GM18511 (cell line): ENCODE measurements around the gene KCNMB2.

Experiments used
- ATAC-seq: cut with Tn5 transposase; IDR thresholded peaks from one replicate; pipeline ENCODE4 v1.9.1; 2021; ENCODE audit warnings: mild to moderate bottlenecking, moderate library complexity; ENCODE audit not compliant: unreplicated experiment

Gene KCNMB2

GRCh38 chr3:178567611-178568010, 31.4 kb downstream of the KCNMB2 start:
- ATAC-seq = no peak

- no peak for ATAC-seq
Measured at GRCh38 chr3:178568155-178568731, 32.0 kb downstream of the KCNMB2 start.

DNA sequence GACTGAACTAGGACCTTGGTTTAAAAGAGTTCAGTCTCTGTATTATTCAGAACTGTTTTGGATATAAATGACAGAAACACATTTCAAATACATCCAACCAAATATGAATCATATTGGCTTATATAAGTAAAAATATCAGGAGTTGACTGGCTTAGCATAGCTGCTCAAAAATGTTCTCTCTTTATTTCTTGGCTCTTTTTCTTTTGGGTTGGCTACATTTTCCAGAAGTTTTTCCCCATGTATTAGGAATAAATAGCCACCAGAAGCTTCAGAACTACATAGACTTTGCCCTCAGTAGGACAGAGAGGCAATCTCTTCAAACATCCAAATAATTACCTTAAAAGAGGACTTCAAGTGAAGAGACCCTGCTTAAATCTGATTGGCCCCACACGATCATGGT, 32.7 kb downstream of the KCNMB2 start:
- ATAC-seq = no peak

- no peak for ATAC-seq
Measured at GRCh38 chr3:178569826-178570225, 33.6 kb downstream of the KCNMB2 start.

DNA sequence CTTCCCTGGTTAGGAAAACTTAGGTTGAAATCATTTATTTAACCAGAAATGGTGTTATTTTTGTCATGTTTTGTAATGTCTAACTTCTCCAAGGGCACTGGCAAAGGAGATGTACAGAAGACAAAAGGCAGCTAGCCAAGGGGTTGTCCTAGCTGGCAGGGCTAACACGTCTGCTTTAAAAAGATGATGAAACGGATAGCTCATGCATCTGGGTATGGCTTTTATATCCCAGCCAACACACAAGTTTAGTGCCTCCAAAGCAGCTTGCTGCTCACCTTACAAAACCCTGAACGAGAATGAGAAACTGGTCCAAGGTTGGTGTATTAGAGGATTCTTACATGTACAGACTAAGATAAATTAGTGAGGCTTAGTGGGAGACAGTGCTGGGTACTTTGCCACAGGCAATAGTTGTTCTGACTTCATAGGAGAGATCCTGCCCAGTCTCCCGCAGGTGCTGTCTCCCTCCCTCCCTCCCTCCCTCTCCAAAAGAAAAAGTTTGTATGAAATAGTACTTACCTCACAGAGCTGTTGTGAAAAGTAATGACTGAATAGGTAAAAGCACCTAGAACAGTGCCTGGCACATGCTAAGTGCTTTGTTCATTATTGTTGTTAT, 47.8 kb downstream of the KCNMB2 start:
- no peak for ATAC-seq

DNA sequence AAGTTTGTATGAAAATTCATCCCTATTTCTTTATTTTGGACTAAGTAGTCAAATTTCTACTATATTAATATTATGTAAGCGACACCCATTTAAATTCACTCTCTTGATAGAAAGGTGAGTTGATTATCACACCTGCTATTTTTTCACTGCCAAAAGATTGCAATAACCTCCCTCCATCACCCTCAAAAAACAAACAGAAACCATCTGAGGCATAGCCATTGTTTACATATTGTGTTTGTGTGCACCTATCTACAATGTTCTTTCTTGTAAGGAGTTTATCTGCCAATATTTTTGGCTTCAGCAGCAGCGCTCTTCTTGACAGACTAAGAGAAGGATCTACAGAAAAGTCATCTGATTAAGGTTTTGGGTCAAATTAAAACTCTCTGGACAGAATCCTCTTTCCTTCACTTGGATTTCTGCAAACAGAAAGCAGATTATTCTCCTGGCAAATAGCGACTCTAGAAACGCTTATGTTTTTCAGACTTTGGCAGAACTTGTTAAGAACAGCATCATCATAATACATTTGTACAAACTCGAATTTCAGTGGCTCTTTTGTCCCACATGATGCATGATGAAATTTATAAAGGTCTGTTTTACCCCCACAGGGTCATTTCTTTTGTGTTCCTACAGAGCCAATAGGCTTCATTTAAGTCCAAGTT, 48.6 kb downstream of the KCNMB2 start:
- ATAC-seq = no peak

- ATAC-seq = no peak
Measured at GRCh38 chr3:178585454-178585853, 49.2 kb downstream of the KCNMB2 start.

DNA sequence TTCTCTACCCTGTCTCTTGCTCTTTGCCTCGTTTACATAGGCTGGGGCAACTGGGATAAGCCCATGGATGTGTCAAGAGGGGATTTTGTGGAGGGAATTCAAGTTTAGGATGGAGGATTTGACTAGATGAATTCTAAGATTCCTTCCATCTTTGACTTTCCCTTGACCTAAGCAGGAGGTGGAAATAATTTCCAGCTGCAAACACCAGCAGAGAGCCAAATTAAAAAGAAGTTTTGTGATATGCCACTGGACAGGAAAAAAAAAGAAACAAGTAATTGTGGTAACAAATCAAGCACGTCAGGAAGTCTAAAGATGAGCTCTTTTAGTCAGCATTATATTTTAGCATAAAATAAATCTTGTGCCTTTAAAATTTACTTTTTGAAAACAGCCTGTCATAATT, 49.8 kb downstream of the KCNMB2 start:
- ATAC-seq = no peak

GRCh38 chr3:178588628-178589027, 52.4 kb downstream of the KCNMB2 start:
- ATAC-seq = no peak

DNA sequence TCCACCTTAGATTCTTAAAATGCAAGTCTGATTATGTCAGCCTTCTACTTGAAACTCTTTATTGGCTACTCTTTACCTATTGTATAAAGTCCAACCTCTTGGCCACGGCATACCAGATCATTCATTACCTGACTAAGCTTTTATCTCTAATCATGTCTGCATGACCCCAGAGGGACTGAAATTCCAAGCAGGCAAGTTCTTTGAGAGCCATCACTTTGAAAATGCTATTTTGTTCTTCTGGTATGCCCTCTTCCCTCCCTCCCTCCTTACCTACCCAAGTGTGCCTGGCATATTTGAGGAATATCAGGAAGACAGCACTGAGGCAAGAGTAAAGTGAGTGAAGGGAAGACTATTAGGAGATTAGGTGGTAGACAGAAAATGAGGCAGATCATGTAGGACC, 57.5 kb downstream of the KCNMB2 start:
- no peak for ATAC-seq

- ATAC-seq = no peak
Measured at GRCh38 chr3:178597371-178597770, 61.1 kb downstream of the KCNMB2 start.

DNA sequence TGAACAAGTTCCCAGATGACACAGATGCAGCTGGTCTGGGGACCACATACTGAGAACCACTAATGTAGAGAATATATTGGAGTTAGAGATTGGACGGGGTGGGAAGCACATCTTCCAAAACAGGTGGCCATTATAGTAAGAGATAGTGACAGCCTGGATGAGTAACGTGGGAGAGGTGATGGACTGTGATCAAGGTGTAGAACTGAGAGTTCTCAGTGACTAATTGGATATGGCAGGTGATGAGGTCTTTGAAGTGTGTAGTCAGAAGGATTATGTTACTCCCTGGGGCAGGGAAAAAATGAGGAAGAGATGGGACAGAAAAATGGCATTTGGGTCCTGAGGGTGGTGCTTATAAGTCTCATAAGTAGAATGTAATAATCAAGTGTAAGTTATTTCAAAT, 66.6 kb downstream of the KCNMB2 start:
- no peak for ATAC-seq

DNA sequence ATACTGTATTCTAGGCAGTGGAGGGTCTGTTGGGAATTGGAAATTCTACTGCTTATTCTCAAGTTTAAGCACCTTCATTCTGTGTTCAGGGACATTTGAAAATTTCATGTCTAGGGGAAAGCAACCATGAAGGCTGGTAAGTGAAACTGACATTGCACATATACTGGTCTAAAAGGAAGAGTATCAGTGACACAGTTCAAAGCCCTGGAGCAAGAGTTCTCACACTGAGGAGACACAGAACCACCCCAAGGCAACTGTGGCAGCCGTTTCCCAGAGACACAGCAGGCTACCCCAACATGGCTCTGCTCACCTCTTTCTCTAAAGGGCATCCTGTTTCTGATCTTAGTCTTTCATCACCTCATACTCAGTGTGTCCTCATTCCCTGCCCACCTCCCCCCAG, 67.5 kb downstream of the KCNMB2 start:
- no peak for ATAC-seq

DNA sequence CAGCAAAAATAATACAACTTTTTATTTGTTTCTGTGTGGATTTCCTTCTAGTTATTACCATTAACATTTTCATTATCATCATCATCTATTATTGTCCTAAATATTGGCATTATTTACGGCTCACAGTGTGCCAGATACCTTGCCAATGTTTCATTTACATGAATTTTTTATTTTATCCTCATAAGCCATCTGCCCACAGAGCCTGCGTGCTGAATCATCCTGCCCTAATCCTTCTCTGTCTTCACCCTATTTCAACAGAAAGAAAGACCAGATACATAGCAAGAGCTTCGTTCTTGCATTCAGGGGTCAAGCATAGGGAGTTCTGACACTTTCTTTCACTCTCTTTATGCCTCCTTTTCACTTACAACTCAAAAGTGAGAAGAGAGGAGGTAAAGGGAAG, 82.0 kb downstream of the KCNMB2 start:
- ATAC-seq = no peak

GRCh38 chr3:178618896-178619295, 82.7 kb downstream of the KCNMB2 start:
- no peak for ATAC-seq

DNA sequence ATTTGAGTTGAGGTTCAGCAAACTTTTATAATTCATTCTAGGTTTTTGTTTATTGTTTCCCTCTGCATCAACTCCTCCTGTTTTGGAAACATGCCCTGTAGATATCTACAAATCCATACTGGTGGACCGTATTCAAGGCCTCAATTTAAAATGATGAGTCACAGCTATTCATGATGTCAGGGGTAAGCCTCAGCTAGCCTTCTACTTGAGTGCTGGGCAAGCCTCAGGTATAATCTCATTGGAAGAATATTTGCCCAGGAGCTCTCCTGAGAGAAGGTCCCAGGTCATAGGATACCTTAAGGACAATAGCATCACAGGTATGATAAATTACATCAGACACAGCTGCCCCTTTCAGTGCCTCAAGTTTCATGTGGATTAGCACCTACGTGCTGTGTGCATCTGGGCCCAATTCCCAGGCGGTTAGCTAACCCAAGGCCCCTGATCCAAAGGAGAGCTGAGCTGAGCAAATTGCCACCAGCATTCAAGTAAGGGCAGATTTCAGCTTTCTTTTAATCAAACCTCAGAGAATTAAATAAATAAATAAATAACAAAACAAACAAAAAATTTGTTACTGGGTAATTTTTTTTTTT, 87.5 kb downstream of the KCNMB2 start:
- no peak for ATAC-seq

GRCh38 chr3:178624276-178624675, 88.0 kb downstream of the KCNMB2 start:
- no peak for ATAC-seq

DNA sequence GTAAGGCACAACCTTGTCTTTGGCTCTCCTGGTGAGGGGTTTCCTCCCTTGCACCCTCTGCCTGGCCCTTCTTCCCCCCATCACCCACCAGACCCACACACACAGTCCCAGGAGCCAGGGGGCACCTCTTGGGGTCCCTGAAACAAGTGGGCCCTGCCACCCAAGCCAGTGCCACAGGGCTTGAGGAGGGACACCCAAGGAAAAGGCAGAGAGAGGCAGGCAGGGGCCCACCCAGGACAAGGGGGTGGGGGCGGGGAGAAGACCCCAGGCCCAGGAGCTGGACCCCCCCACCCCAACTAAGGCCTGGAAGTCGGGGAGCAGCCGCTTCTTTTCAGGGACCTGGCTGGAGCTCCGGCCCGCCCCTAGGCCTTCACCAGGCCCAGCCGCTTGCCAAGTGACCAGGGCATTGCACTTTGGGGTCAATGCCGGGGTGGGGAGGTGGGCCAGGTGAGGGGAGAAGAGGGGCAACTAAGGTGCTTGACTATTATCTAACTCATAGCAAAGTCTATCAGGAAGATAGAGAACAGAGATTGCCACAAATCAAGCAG, 88.9 kb downstream of the KCNMB2 start:
- ATAC-seq = no peak

DNA sequence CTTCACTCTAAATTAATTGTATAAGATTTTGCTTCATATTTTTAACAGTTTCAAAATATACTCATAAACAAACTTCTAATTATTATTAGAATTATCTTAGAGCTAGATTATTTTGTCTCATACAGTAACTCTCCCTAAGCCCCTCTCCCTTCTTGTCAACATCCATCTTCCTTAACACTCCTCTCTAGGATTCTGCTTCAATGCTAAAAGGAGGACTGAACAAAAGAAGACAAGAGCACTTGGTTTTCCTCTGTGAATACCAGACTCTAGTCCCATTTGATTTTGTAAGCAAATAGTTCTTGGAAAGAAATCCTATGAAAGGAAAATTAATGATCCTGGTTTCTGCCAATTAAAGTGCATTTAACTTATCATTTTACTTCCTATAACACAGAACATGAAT, 91.8 kb downstream of the KCNMB2 start:
- no peak for ATAC-seq

DNA sequence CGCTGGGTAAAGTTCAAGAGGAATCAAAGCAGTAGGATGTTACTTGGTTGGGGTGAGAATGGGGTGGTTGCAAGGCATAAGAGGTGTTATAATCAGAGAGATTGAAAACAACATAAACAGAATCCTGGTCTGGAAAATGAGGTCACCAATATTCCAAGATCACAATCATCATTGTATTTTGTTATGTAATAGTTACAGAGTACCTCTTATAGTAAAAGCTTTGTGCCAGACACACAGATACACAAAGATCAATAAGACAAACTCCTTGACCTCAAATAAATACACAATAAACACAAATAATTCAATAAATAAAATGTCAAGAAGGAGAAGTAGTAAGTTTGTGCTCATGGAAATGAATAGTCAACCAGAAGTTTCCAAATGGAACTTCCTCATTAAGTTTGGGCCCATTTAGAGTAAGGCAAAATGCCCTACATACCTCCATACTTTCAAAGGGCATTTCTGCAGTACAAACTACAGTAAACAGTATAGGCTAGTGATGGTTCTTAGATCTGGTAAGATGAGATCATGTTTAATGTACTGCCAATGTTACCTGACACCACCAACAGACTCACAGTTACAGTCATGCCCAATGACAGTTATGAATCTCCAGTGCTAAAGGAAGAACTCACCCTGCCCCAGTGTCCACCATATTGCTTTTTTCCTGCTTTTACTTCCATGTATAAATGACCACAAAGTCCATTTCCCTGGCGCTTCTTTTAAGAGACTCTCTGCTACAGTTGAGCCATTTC, 93.4 kb downstream of the KCNMB2 start:
- no peak for ATAC-seq

DNA sequence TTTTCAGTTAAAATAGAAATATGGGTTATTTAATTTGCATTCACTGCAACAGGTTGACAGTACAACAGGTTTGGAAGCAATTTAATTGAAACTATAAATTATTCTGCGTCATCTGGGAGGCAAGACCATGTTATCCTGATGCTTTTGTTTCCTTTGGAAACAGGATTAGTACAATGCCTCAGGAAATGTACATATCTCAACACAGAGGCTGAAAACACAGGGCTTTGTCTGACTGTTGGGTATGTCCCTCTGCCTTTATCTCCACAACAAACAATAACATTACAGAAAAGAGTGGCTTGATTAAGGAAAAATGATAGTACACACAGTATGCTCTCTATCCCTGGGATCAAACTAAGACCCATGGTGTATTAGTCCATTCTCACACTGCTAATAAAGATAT, 95.7 kb downstream of the KCNMB2 start:
- ATAC-seq = no peak
